Thyroid gland (tissue), 4 donors: ENCODE results near the gene CLIP3. TPM values are rescaled to one million over a fixed set of nuclear protein-coding genes. Genes with fewer than 3 reads are reported as not detected.

Experiments used
- DNase-seq, 2 donors: peaks; one replicate each; pipeline ENCODE4 v3.0.0-alpha.2; 2019
- H3K27ac ChIP-seq, 3 donors: fragments of 200-600 bp; sonication (generic); 1 replicate in 2 of 3; 2 replicates in 1 of 3; pipeline ENCODE4 v1.5.1; 2016 to 2019; ENCODE audit warnings: mild to moderate bottlenecking in 1 of 3, moderate library complexity in 1 of 3
- H3K27me3 ChIP-seq: fragments of 200-600 bp; sonication (generic); one replicate; pipeline ENCODE4 v1.5.1; 2019
- H3K36me3 ChIP-seq, 2 donors: fragments of 200-600 bp; sonication (generic); one replicate each; pipeline ENCODE4 v1.5.1; 2016 to 2019
- H3K4me1 ChIP-seq, 2 donors: fragments of 200-600 bp; sonication (generic); one replicate each; pipeline ENCODE4 v1.5.1; 2017 to 2019
- H3K4me3 ChIP-seq, 3 donors: fragments of 200-600 bp; sonication (generic); replicated peaks in 1 of 3; 1 replicate in 2 of 3; 2 replicates in 1 of 3; pipeline ENCODE4 v1.5.1; 2016; ENCODE audit warnings: mild to moderate bottlenecking in 1 of 3
- H3K9me3 ChIP-seq: fragments of 200-600 bp; sonication (generic); one replicate; pipeline ENCODE4 v1.5.1; 2017
- CTCF ChIP-seq, 6 experiments: fragments of 200-600 bp in 3 of 6; fragments of 450-650 bp in 3 of 6; sonication (generic) in 3 of 6; IDR thresholded peaks; one replicate each; pipeline ENCODE4 v1.5.1; 2016 to 2019; ENCODE audit warnings: antibody characterized with exemption in 6 of 6, mild to moderate bottlenecking in 2 of 6, inconsistent platforms in 1 of 6, moderate library complexity in 1 of 6
- POLR2A ChIP-seq, 2 donors: fragments of 450-650 bp; IDR thresholded peaks; one replicate each; pipeline ENCODE4 v1.6.1; 2017; ENCODE audit warnings: antibody characterized with exemption in 2 of 2, mild to moderate bottlenecking in 2 of 2, moderate library complexity in 1 of 2
- WGBS, 2 donors: methylation state at CpG; one replicate each; pipeline ENCODE4 v1.1.5; 2017; 5-methylcytosine and 5-hydroxymethylcytosine counted together
- intact Hi-C: fragments of 100-400 bp; cut with DNase I; formaldehyde crosslinking; loops from one replicate; pipeline ENCODE4 v1.15.1; 2023
- total RNA-seq, 4 donors: library from RNA; depleted of rRNA; stranded (reverse); fragments of >200 nt; gene quantifications; one replicate each; pipeline ENCODE4 v1.2.3, GENCODE V29; 2016

CLIP3 gene
- total RNA-seq, 4 donors from 2014 or later, result 1.9 to 3.8 (median 2.9) TPM

GRCh38 chr19:35966771-35967170, 65.9 kb downstream of the CLIP3 start:
- WGBS, 2 donors, result 79 to 94% methylated on average over 3 of the region's 3 CpGs

More at GRCh38 chr19:35966771-35967170, 65.9 kb downstream of the CLIP3 start:
- no peak for TF ChIP-seq POLR2A (IDR thresholded peaks at IDR 0.05)
- no peak for TF ChIP-seq CTCF (IDR thresholded peaks at IDR 0.05)
- Histone ChIP-seq H3K9me3 (no peaks in the 10 kb centered on the region), H3K4me1 (no peaks in the 10 kb centered on the region), H3K4me3 (no peak overlapping the region), H3K36me3 (no peaks in the 10 kb centered on the region), H3K27ac (no peak overlapping the region), H3K27me3 (no peaks in the 10 kb centered on the region)
- intact Hi-C loops, result no loop called here
- DNase-seq, result no peak

Other genes starting within 250 kb of the CLIP3 start
- not detected for gene PRODH2, start 220.0 kb downstream of the CLIP3 start, total RNA-seq
- not detected for gene NPHS1, start 180.4 kb downstream of the CLIP3 start, total RNA-seq
- under 1 TPM in 2 of 4 donors, not detected in 2; 0.20 to 0.33 TPM for gene KIRREL2, start 176.0 kb downstream of the CLIP3 start, total RNA-seq
- gene APLP1, start 164.3 kb downstream of the CLIP3 start, total RNA-seq, result 1 to 10 TPM in 2 of 4 donors, under 1 TPM in 2; 0.67 to 5.3 (median 2.8) TPM
- gene NFKBID, start 132.3 kb downstream of the CLIP3 start, total RNA-seq, result 10 to 100 TPM in 3 of 4 donors, 1 to 10 TPM in 1; 7.0 to 56.7 (median 16.9) TPM
- gene HCST, start 130.3 kb downstream of the CLIP3 start, total RNA-seq, result 1 to 10 TPM in 2 of 4 donors, not detected in 2; 1.4 to 4.4 TPM
- gene TYROBP, start 124.6 kb downstream of the CLIP3 start, total RNA-seq, result 10 to 100 TPM; 10.1 to 80.4 (median 27.5) TPM
- 10 to 100 TPM in 3 of 4 donors, 1 to 10 TPM in 1; 7.1 to 15.5 (median 11.1) TPM for gene LRFN3, start 96.5 kb downstream of the CLIP3 start, total RNA-seq
- gene SDHAF1, start 37.7 kb downstream of the CLIP3 start, total RNA-seq, result 10 to 100 TPM; 51.4 to 96.8 (median 66.7) TPM
- gene SYNE4, start 24.1 kb downstream of the CLIP3 start, total RNA-seq, result 10 to 100 TPM in 3 of 4 donors, 1 to 10 TPM in 1; 9.7 to 15.4 (median 12.6) TPM
- gene ALKBH6, start 18.7 kb downstream of the CLIP3 start, total RNA-seq, result 10 to 100 TPM; 15.4 to 60.9 (median 32.0) TPM
- 10 to 100 TPM in 2 of 4 donors, 1 to 10 TPM in 2; 5.0 to 14.2 (median 10.1) TPM for gene THAP8, start 21.4 kb upstream of the CLIP3 start, total RNA-seq
- gene WDR62, start 22.0 kb upstream of the CLIP3 start, total RNA-seq, result 1 to 10 TPM in 1 of 4 donors, under 1 TPM in 3; 0.78 to 1.8 (median 0.84) TPM
- not detected for gene OVOL3, start 78.3 kb upstream of the CLIP3 start, total RNA-seq
- gene POLR2I, start 82.0 kb upstream of the CLIP3 start, total RNA-seq, result 100 to 1,000 TPM in 1 of 4 donors, 10 to 100 TPM in 3; 53.7 to 101 (median 76.9) TPM
- 100 to 1,000 TPM in 2 of 4 donors, 10 to 100 TPM in 2; 57.2 to 143 (median 104) TPM for gene TBCB, start 82.6 kb upstream of the CLIP3 start, total RNA-seq
- 100 to 1,000 TPM; 153 to 179 (median 166) TPM for gene CAPNS1, start 107.2 kb upstream of the CLIP3 start, total RNA-seq
- gene COX7A1, start 119.6 kb upstream of the CLIP3 start, total RNA-seq, result 10 to 100 TPM in 3 of 4 donors, 1 to 10 TPM in 1; 8.0 to 36.7 (median 21.2) TPM
- 10 to 100 TPM in 1 of 4 donors, 1 to 10 TPM in 3; 7.2 to 13.1 (median 7.4) TPM for gene ZNF565, start 181.8 kb upstream of the CLIP3 start, total RNA-seq
- gene ZNF146, start 182.2 kb upstream of the CLIP3 start, total RNA-seq, result 100 to 1,000 TPM in 1 of 4 donors, 10 to 100 TPM in 3; 69.6 to 127 (median 79.7) TPM